Tibial artery (tissue), 4 donors: ENCODE data around the gene HSPB9.

ENCODE experiments used
- DNase-seq, 2 donors: peaks; one replicate each; pipeline ENCODE4 v3.0.0-alpha.2; 2019
- H3K27ac ChIP-seq, 2 donors: fragments of 200-600 bp; sonication (generic) in 1 of 2; 1 replicate in 1 of 2; 2 replicates in 1 of 2; pipeline ENCODE4 v1.5.1; 2018 to 2019; ENCODE audit warnings: mild to moderate bottlenecking in 1 of 2
- H3K27me3 ChIP-seq, 2 donors: fragments of 200-600 bp; sonication (generic) in 1 of 2; one replicate each; pipeline versions ENCODE4 v1.5.1 to v1.6.0; 2016 to 2019
- H3K36me3 ChIP-seq, 3 donors: fragments of 200-600 bp; sonication (generic) in 2 of 3; one replicate each; pipeline ENCODE4 v1.5.1; 2016 to 2019; ENCODE audit warnings: mild to moderate bottlenecking in 2 of 3
- H3K4me1 ChIP-seq, 4 donors: fragments of 200-600 bp; sonication (generic) in 2 of 4; 1 replicate in 3 of 4; 2 replicates in 1 of 4; pipeline ENCODE4 v1.5.1; 2016 to 2019
- H3K4me3 ChIP-seq, 2 donors: fragments of 200-600 bp; sonication (generic) in 1 of 2; 1 replicate in 1 of 2; 2 replicates in 1 of 2; pipeline ENCODE4 v1.5.1; 2018 to 2019; ENCODE audit warnings: mild to moderate bottlenecking in 2 of 2
- H3K9me3 ChIP-seq, 3 donors: fragments of 200-600 bp; sonication (generic) in 1 of 3; one replicate each; pipeline ENCODE4 v1.5.1; 2016 to 2019
- intact Hi-C: fragments of 100-400 bp; cut with DNase I; formaldehyde crosslinking; loops from one replicate; pipeline ENCODE4 v1.15.0; 2023; ENCODE audit warnings: low total_unique reads
- TF ChIP-seq, protein P1 (sequence below), 2 experiments: fragments of 200-600 bp in 1 of 2; fragments of 450-650 bp in 1 of 2; IDR thresholded peaks; one replicate each; pipeline ENCODE4 v1.5.1; 2017 to 2019; ENCODE audit warnings: antibody characterized with exemption in 2 of 2, mild to moderate bottlenecking in 1 of 2, moderate library complexity in 1 of 2

HSPB9 gene

DNA sequence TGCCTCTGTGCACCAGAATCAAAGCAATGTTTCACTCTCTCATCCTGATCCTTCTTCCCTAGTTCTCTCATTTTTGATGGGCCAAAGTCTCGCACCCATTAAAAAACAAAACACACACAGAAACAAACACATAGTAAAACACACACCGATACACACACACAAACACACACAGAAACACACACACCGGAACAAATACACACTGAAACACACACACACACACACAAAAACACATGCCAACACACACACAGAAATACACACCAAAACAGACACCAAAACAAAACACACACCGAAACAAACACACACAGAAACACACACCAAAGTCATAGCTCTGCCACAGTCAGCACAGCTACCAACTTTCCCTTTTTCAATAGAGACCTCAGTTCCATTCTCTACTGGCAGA lies 8.6 kb downstream of the HSPB9 start:
- DNase-seq: no peak
- Histone ChIP-seq H3K4me1 (peaks cover 0 to 50% (median 23%) of the 10 kb centered on the region in 4 donors), H3K36me3 (peaks cover 41 to 44% (median 44%) of the 10 kb centered on the region in 3 donors), H3K9me3 (no peaks in the 10 kb centered on the region), H3K27me3 (no peaks in the 10 kb centered on the region), H3K27ac (no peak overlapping the region), H3K4me3 (no peak overlapping the region)
- intact Hi-C loops: no loop called here
- TF ChIP-seq, protein P1, sequence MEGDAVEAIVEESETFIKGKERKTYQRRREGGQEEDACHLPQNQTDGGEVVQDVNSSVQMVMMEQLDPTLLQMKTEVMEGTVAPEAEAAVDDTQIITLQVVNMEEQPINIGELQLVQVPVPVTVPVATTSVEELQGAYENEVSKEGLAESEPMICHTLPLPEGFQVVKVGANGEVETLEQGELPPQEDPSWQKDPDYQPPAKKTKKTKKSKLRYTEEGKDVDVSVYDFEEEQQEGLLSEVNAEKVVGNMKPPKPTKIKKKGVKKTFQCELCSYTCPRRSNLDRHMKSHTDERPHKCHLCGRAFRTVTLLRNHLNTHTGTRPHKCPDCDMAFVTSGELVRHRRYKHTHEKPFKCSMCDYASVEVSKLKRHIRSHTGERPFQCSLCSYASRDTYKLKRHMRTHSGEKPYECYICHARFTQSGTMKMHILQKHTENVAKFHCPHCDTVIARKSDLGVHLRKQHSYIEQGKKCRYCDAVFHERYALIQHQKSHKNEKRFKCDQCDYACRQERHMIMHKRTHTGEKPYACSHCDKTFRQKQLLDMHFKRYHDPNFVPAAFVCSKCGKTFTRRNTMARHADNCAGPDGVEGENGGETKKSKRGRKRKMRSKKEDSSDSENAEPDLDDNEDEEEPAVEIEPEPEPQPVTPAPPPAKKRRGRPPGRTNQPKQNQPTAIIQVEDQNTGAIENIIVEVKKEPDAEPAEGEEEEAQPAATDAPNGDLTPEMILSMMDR (IDR thresholded peaks at IDR 0.05): no peak

DNA sequence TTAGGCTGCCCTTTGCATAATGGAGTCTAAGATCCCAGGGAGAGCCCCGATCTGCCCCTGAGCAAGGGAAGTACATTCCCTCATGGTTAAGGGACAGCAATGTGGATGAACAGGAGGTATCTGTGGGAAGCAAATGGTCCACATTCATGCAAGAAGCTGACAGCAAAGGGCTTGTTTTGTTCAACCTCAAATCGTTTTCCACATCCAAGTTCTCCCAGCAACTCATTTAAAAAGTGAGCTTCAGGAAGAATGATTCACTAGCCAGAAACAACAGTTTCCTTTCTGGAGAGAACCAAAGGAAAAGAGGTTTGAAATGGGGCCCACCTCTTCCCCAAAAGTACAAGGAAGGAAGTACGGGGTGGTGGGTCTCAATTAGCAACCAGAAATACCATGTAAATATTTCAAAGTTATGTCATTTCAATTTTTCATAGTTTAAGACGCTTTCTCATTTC lies 9.4 kb downstream of the HSPB9 start:
- H3K4me1 ChIP-seq: peaks cover 0 to 54% (median 26%) of the 10 kb centered on the region in 4 donors
- no peak overlapping the region for H3K4me3 ChIP-seq
- H3K27ac ChIP-seq: no peak overlapping the region
- no peak for DNase-seq
- TF ChIP-seq, protein P1 (IDR thresholded peaks at IDR 0.05): no peak
- intact Hi-C loops: no loop called here
- no peaks in the 10 kb centered on the region for H3K9me3 ChIP-seq
- H3K27me3 ChIP-seq: no peaks in the 10 kb centered on the region
- peaks cover 36 to 40% (median 40%) of the 10 kb centered on the region in 3 donors for H3K36me3 ChIP-seq

DNA sequence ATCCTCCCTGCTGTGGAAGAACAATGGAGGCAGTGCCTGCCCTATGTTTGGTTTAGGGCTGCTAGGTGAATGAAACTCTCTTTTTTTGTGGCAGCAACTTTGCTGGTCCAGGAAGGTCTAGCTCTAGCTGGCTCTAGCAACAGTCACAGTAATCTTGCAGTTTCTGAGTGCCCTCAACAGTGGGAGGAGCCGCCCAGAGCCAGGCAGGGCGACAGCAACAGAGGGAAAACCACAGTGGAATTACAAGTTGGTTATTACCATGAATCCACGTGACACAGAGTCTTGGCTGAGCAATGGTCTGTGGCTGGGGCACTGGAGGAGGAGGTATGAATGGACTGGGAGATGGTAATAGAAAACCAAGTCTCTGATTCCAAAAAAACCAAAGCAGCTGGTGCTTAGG lies 10.3 kb downstream of the HSPB9 start:
- intact Hi-C loops: no loop called here
- TF ChIP-seq, protein P1 (IDR thresholded peaks at IDR 0.05): no peak
- no peak overlapping the region for H3K4me3 ChIP-seq
- peaks cover 27 to 32% (median 31%) of the 10 kb centered on the region in 3 donors for H3K36me3 ChIP-seq
- no peaks in the 10 kb centered on the region for H3K27me3 ChIP-seq
- DNase-seq: peak; percentile 66 to 77
- no peak overlapping the region for H3K27ac ChIP-seq
- peaks cover 0 to 54% (median 26%) of the 10 kb centered on the region in 4 donors for H3K4me1 ChIP-seq
- no peaks in the 10 kb centered on the region for H3K9me3 ChIP-seq

DNA sequence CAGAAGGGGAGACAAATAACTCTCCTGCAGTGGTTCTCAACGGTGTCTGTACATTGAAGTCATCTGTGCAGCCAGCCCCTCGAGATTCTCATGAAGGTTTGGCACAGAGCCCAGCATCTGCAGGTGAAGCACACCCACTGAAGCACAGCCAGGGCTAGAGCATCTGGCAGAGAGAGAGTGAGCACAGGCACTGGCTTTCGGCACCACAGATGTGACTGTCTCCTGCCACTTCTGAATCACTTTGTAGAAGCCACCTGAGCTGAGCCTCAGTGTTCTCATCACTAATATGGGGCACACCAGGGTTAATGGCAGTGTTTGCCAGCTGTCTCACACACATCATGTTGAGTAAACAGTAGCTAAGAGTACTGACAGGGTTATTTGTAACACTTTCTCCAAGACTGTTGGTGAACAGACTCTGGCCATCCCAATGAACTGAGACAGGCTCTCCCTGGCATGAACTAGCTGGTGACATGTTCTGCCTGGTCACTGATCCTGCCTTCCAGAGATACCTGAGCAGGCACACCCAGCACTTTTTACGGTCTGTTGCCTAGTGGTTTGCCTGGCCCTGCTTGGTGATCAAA lies 10.9 kb downstream of the HSPB9 start:
- TF ChIP-seq, protein P1 (IDR thresholded peaks at IDR 0.05): no peak
- intact Hi-C loops: no loop called here
- H3K9me3 ChIP-seq: no peaks in the 10 kb centered on the region

DNA sequence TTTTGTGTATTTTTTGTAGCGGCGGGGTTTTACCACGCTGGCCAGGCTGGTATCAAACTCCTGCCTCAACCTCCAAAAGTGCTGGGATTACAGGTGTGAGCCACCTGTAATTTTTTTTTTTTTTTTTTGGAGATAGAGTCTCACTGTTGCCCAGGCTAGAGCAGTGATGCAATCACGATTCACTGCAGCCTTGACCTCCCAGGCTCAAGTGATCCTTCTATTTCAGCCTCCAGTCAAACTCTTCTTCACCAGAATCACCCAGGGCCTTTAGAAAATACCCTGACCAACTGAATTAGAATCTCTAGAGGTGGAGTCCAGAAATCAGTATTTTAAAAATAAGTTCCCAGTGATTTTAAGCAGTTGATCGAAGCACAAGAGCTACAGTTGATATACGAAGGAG lies 12.5 kb downstream of the HSPB9 start:
- intact Hi-C loops: no loop called here
- H3K4me1 ChIP-seq: peaks cover 0 to 71% (median 38%) of the 10 kb centered on the region in 4 donors

More for the DNA sequence above, 10.9 kb downstream of the HSPB9 start:
- Histone ChIP-seq H3K4me3 (no peak overlapping the region), H3K36me3 (peaks cover 21 to 26% (median 25%) of the 10 kb centered on the region in 3 donors), H3K4me1 (peaks cover 0 to 55% (median 29%) of the 10 kb centered on the region in 4 donors), H3K27me3 (no peaks in the 10 kb centered on the region), H3K27ac (no peak overlapping the region)
- DNase-seq: no peak

More for the DNA sequence above, 12.5 kb downstream of the HSPB9 start:
- Histone ChIP-seq H3K4me3 (no peak overlapping the region), H3K36me3 (peaks cover 5 to 10% (median 9%) of the 10 kb centered on the region in 3 donors), H3K27me3 (no peaks in the 10 kb centered on the region), H3K27ac (no peak overlapping the region), H3K9me3 (no peaks in the 10 kb centered on the region)
- no peak for DNase-seq
- TF ChIP-seq, protein P1 (IDR thresholded peaks at IDR 0.05): no peak
